H1 (cell line): ENCODE data around the gene IL19.

Source experiments
- EP300 ChIP-seq, 2 experiments: IDR thresholded peaks; 1 replicate in 1 of 2; 2 replicates in 1 of 2; pipeline ENCODE4 v1.6.1; 2011 to 2012; ENCODE audit warnings: low read depth in 2 of 2, low read length in 2 of 2, mild to moderate bottlenecking in 2 of 2, borderline replicate concordance in 1 of 2, inconsistent platforms in 1 of 2, moderate library complexity in 1 of 2
- EZH2 ChIP-seq: fragments of 200-600 bp; sonication (generic); IDR thresholded peaks from 2 replicates; pipeline ENCODE4 v1.7.1; 2012; ENCODE audit warnings: low read depth, mild to moderate bottlenecking, moderate library complexity, low read length, inconsistent platforms; ENCODE audit not compliant: severe bottlenecking
- JUND ChIP-seq: IDR thresholded peaks from 2 replicates; pipeline ENCODE4 v1.6.1; 2011; ENCODE audit warnings: mild to moderate bottlenecking, improper control_type of control experiment, low read length
- KDM5A ChIP-seq: fragments of 200-600 bp; IDR thresholded peaks from 2 replicates; pipeline ENCODE4 v1.7.1; 2012; ENCODE audit warnings: mild to moderate bottlenecking, low read length, inconsistent platforms, mixed read lengths
- NRF1 ChIP-seq: IDR thresholded peaks from 2 replicates; pipeline ENCODE4 v1.6.1; 2011; ENCODE audit warnings: mild to moderate bottlenecking, low read depth, low read length, improper control_type of control experiment
- RAD21 ChIP-seq, 2 experiments: IDR thresholded peaks in 1 of 2; conservative IDR thresholded peaks in 1 of 2; 2 replicates each; pipeline ENCODE4 v1.6.1; 2011; ENCODE audit warnings: low read depth in 2 of 2, low read length in 2 of 2, improper control_type of control experiment in 1 of 2, inconsistent platforms in 1 of 2, mild to moderate bottlenecking in 1 of 2, moderate library complexity in 1 of 2
- RNF2 ChIP-seq: fragments of 200-900, 300-1000 bp; sonication (generic); IDR thresholded peaks from 2 replicates; pipeline ENCODE4 v1.7.1; 2016; ENCODE audit warnings: borderline replicate concordance, low read depth, mild to moderate bottlenecking, antibody characterized with exemption, low read length; ENCODE audit not compliant: poor library complexity, severe bottlenecking; ENCODE audit errors: missing control alignments
- SIN3A ChIP-seq, 2 experiments: IDR thresholded peaks in 1 of 2; conservative IDR thresholded peaks in 1 of 2; 2 replicates each; pipeline ENCODE4 v1.6.1; 2011 to 2012; ENCODE audit warnings: low read length in 2 of 2, improper control_type of control experiment in 1 of 2, low read depth in 1 of 2, mild to moderate bottlenecking in 1 of 2
- SP1 ChIP-seq: IDR thresholded peaks from 2 replicates; pipeline ENCODE4 v1.6.1; 2011; ENCODE audit warnings: low read depth, low read length
- TAF7 ChIP-seq: optimal IDR thresholded peaks from 2 replicates; pipeline ENCODE3; 2011; ENCODE audit warnings: low read depth, mild to moderate bottlenecking, inconsistent platforms, low read length, moderate library complexity, borderline replicate concordance
- TBP ChIP-seq: IDR thresholded peaks from 2 replicates; pipeline ENCODE4 v1.6.1; 2011; ENCODE audit warnings: low read depth, low read length, improper control_type of control experiment
- TF ChIP-seq, protein P1 (sequence below), 3 experiments: IDR thresholded peaks; 1 replicate in 2 of 3; 2 replicates in 1 of 3; pipeline versions ENCODE4 v1.5.1 to v1.6.1; 2011; ENCODE audit warnings: low read length in 3 of 3, mild to moderate bottlenecking in 3 of 3, inconsistent platforms in 2 of 3, low read depth in 1 of 3, moderate library complexity in 1 of 3; ENCODE audit not compliant: insufficient read depth in 1 of 3; ENCODE audit errors: control extremely low read depth in 1 of 3
- TF ChIP-seq, protein P2 (sequence below): IDR thresholded peaks from 2 replicates; pipeline ENCODE4 v1.6.1; 2011; ENCODE audit warnings: low read depth, mild to moderate bottlenecking, low read length; ENCODE audit not compliant: insufficient read depth

DNA sequence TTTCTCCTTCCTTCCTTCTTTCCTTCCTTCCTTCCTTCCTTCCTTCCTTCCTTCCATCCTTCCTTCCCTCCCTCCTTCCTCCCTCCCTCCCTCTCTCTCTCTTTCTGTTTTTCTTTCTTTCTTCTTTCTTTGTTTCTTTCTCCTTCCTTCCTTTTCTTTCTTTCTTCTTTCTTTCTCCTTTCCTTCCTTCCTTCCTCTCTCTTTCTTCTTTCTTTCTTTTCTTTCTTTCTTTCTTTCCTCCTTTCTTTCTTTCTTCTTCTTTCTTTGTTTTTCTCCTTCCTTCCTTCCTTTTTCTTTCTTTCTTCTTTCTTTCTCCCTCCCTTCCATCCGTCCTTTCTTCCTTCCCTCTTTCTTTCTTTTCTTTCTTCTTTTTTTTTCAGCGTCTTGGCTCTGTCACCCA lies 18.1 kb upstream of the IL19 start:
- TF ChIP-seq, protein P1, sequence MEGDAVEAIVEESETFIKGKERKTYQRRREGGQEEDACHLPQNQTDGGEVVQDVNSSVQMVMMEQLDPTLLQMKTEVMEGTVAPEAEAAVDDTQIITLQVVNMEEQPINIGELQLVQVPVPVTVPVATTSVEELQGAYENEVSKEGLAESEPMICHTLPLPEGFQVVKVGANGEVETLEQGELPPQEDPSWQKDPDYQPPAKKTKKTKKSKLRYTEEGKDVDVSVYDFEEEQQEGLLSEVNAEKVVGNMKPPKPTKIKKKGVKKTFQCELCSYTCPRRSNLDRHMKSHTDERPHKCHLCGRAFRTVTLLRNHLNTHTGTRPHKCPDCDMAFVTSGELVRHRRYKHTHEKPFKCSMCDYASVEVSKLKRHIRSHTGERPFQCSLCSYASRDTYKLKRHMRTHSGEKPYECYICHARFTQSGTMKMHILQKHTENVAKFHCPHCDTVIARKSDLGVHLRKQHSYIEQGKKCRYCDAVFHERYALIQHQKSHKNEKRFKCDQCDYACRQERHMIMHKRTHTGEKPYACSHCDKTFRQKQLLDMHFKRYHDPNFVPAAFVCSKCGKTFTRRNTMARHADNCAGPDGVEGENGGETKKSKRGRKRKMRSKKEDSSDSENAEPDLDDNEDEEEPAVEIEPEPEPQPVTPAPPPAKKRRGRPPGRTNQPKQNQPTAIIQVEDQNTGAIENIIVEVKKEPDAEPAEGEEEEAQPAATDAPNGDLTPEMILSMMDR (IDR thresholded peaks at IDR 0.05; ENCODE audit: control extremely low read depth in 1 of 3, insufficient read depth in 1 of 3, low read depth in 1 of 3, low read length in 3 of 3), result no peak
- TF ChIP-seq EP300 (IDR thresholded peaks at IDR 0.05; ENCODE audit: borderline replicate concordance in 1 of 2, low read depth in 2 of 2, low read length in 2 of 2) (no peak), TAF7 (no peak), JUND (no peak), NRF1 (no peak), SP1 (no peak), KDM5A (no peak), RAD21 (IDR thresholded peaks at IDR 0.05 in 1 of 2, conservative IDR thresholded peaks at IDR 0.05 in 1 of 2; ENCODE audit: low read depth in 2 of 2, low read length in 2 of 2) (no peak), EZH2 (no peak), RNF2 (no peak), SIN3A (conservative IDR thresholded peaks at IDR 0.05 in 1 of 2, IDR thresholded peaks at IDR 0.05 in 1 of 2; ENCODE audit: low read depth in 1 of 2, low read length in 2 of 2) (no peak), TBP (no peak)
- TF ChIP-seq, protein P2, sequence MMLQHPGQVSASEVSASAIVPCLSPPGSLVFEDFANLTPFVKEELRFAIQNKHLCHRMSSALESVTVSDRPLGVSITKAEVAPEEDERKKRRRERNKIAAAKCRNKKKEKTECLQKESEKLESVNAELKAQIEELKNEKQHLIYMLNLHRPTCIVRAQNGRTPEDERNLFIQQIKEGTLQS, result no peak
